ENCODE measurements around the gene OCA2.

OCA2 gene

GRCh38 chr15:28107904-28108275 is 8.8 kb upstream of the OCA2 start:
- FAIRE-seq (no peak), DNase-seq (ENCODE audit: insufficient read length, low spot score) (no peak)
- TF ChIP-seq CTCF (IDR thresholded peaks at IDR 0.05; ENCODE audit: insufficient read depth, missing control alignments) = no peak

- DNase-seq (ENCODE audit: insufficient read length, low spot score) (no peak), FAIRE-seq (no peak)
- no peak for TF ChIP-seq CTCF (IDR thresholded peaks at IDR 0.05; ENCODE audit: insufficient read depth, missing control alignments)
Observed at GRCh38 chr15:28107111-28107903, 8.2 kb upstream of the OCA2 start.

- DNase-seq (ENCODE audit: insufficient read length, low spot score) (no peak), FAIRE-seq (no peak)
- no peak for TF ChIP-seq CTCF (IDR thresholded peaks at IDR 0.05; ENCODE audit: insufficient read depth, missing control alignments)
Observed at GRCh38 chr15:28106294-28107110, 7.4 kb upstream of the OCA2 start.

- FAIRE-seq (no peak), DNase-seq (ENCODE audit: insufficient read length, low spot score) (no peak)
- no peak for TF ChIP-seq CTCF (IDR thresholded peaks at IDR 0.05; ENCODE audit: insufficient read depth, missing control alignments)
Observed at GRCh38 chr15:28105793-28106192, 6.7 kb upstream of the OCA2 start.

GRCh38 chr15:28105224-28105791 is 6.2 kb upstream of the OCA2 start:
- no peak for TF ChIP-seq CTCF (IDR thresholded peaks at IDR 0.05; ENCODE audit: insufficient read depth, missing control alignments)
- FAIRE-seq = no peak
- no peak for DNase-seq (ENCODE audit: insufficient read length, low spot score)

GRCh38 chr15:28104326-28104725 is 5.2 kb upstream of the OCA2 start:
- no peak for DNase-seq (ENCODE audit: insufficient read length, low spot score)
- FAIRE-seq = no peak
- no peak for TF ChIP-seq CTCF (IDR thresholded peaks at IDR 0.05; ENCODE audit: insufficient read depth, missing control alignments)

Measured in D721Med (cell line).